Ishikawa (cell line): ENCODE measurements around the gene DBX1.

Source experiments
- FOXM1 ChIP-seq: IDR thresholded peaks from 2 replicates; pipeline ENCODE4 v1.6.1; 2012; ENCODE audit warnings: low read depth, borderline replicate concordance
- NFIC ChIP-seq: IDR thresholded peaks from 2 replicates; pipeline ENCODE4 v1.6.1; 2012
- RAD21 ChIP-seq: IDR thresholded peaks from 2 replicates; pipeline ENCODE4 v1.6.1; 2012; ENCODE audit warnings: low read depth
- REST ChIP-seq: IDR thresholded peaks from 2 replicates; pipeline ENCODE4 v1.6.1; 2012; ENCODE audit warnings: low read depth, mild to moderate bottlenecking
- YY1 ChIP-seq: IDR thresholded peaks from 2 replicates; pipeline ENCODE4 v1.6.1; 2012; ENCODE audit warnings: low read depth
- TF ChIP-seq, protein P1 (sequence below): IDR thresholded peaks from 2 replicates; pipeline ENCODE4 v1.6.1; 2012

DNA sequence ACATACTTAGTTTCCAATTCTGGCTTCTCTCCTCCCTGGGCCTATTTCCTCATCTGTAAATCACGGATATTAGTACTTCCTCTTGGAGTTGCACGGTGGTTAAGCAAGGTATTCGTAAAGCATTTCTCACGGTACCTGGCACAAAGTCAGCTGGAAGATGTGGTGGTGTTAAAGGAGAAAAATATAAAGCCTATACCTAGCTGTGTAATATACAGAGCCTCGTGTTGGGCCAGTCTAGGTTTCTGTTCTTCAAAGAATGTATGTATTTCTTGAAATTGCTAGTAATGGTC is 47.2 kb downstream of the DBX1 start:
- TF ChIP-seq FOXM1 (no peak), RAD21 (no peak), NFIC (peak; percentile 58; the same call in 1 of the 2 replicates), YY1 (no peak), REST (no peak)
- TF ChIP-seq, protein P1, sequence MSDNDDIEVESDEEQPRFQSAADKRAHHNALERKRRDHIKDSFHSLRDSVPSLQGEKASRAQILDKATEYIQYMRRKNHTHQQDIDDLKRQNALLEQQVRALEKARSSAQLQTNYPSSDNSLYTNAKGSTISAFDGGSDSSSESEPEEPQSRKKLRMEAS = 0 out of 2 replicates have a peak, but pooled peaks have one; percentile 11
